ENCODE data around the gene HMG20B. TPM values are rescaled to one million over a fixed set of nuclear protein-coding genes. Genes with fewer than 3 reads are reported as not detected.

The HMG20B gene
- total RNA-seq, 1 donor from 2014 or later: 28.7 TPM

- peak overlapping the region in 2 of 3 donors; percentile 24 to 52 for H3K4me3 ChIP-seq (ENCODE audit: low read length in 3 of 3)
- no peaks in the 10 kb centered on the region for H3K36me3 ChIP-seq (ENCODE audit: control insufficient read depth in 3 of 3, insufficient read depth in 3 of 3, low read length in 3 of 3)
- H3K27ac ChIP-seq (ENCODE audit: low read depth, low read length): no peak overlapping the region
- H3K27me3 ChIP-seq (ENCODE audit: control insufficient read depth in 3 of 3, insufficient read depth in 3 of 3, low read length in 3 of 3): peaks cover 20 to 38% (median 36%) of the 10 kb centered on the region in 3 donors
- peaks cover 10 to 44% (median 36%) of the 10 kb centered on the region in 3 donors for H3K4me1 ChIP-seq (ENCODE audit: control insufficient read depth in 3 of 3, insufficient read depth in 3 of 3, low read length in 3 of 3)
- H3K9me3 ChIP-seq (ENCODE audit: control insufficient read depth in 3 of 3, low read length in 3 of 3): no peaks in the 10 kb centered on the region
- H3K9ac ChIP-seq (ENCODE audit: low read depth in 1 of 3, low read length in 3 of 3): peak overlapping the region in 1 of 3 donors; percentile 33
Observed at GRCh38 chr19:3605361-3605760, 32.6 kb downstream of the HMG20B start.

GRCh38 chr19:3605770-3606169 lies 33.0 kb downstream of the HMG20B start:
- Histone ChIP-seq H3K27me3 (ENCODE audit: control insufficient read depth in 3 of 3, insufficient read depth in 3 of 3, low read length in 3 of 3) (peaks cover 20 to 38% (median 36%) of the 10 kb centered on the region in 3 donors), H3K36me3 (ENCODE audit: control insufficient read depth in 3 of 3, insufficient read depth in 3 of 3, low read length in 3 of 3) (peaks cover 0 to 2% (median 1%) of the 10 kb centered on the region in 3 donors), H3K4me1 (ENCODE audit: control insufficient read depth in 3 of 3, insufficient read depth in 3 of 3, low read length in 3 of 3) (peaks cover 10 to 44% (median 37%) of the 10 kb centered on the region in 3 donors), H3K9me3 (ENCODE audit: control insufficient read depth in 3 of 3, low read length in 3 of 3) (no peaks in the 10 kb centered on the region), H3K27ac (ENCODE audit: low read depth, low read length) (no peak overlapping the region), H3K9ac (ENCODE audit: low read depth in 1 of 3, low read length in 3 of 3) (peak overlapping the region in 1 of 3 donors; percentile 54), H3K4me3 (ENCODE audit: low read length in 3 of 3) (peak overlapping the region in 2 of 3 donors; percentile 46 to 47)

- peak overlapping the region in 2 of 3 donors; percentile 23 to 54 for H3K9ac ChIP-seq (ENCODE audit: low read depth in 1 of 3, low read length in 3 of 3)
- peaks cover 4 to 6% (median 4%) of the 10 kb centered on the region in 3 donors for H3K36me3 ChIP-seq (ENCODE audit: control insufficient read depth in 3 of 3, insufficient read depth in 3 of 3, low read length in 3 of 3)
- no peak overlapping the region for H3K27ac ChIP-seq (ENCODE audit: low read depth, low read length)
- peaks cover 20 to 38% (median 36%) of the 10 kb centered on the region in 3 donors for H3K27me3 ChIP-seq (ENCODE audit: control insufficient read depth in 3 of 3, insufficient read depth in 3 of 3, low read length in 3 of 3)
- peak overlapping the region in 2 of 3 donors; percentile 46 to 47 for H3K4me3 ChIP-seq (ENCODE audit: low read length in 3 of 3)
- no peaks in the 10 kb centered on the region for H3K9me3 ChIP-seq (ENCODE audit: control insufficient read depth in 3 of 3, low read length in 3 of 3)
- peaks cover 10 to 44% (median 37%) of the 10 kb centered on the region in 3 donors for H3K4me1 ChIP-seq (ENCODE audit: control insufficient read depth in 3 of 3, insufficient read depth in 3 of 3, low read length in 3 of 3)
Observed at GRCh38 chr19:3606174-3606689, 33.5 kb downstream of the HMG20B start.

GRCh38 chr19:3606690-3607289 lies 34.0 kb downstream of the HMG20B start, which contains the start of gene TBXA2R:
Gene TBXA2R (minus strand): TSS chr19:3606875. CDS start chr19:3600634, 6,241 bp downstream.
- Histone ChIP-seq H3K27ac (ENCODE audit: low read depth, low read length) (peak within 1 kb of the TSS; percentile 75), H3K27me3 (ENCODE audit: control insufficient read depth in 3 of 3, insufficient read depth in 3 of 3, low read length in 3 of 3) (peaks cover 20 to 38% (median 36%) of the 10 kb centered on the region in 3 donors), H3K9me3 (ENCODE audit: control insufficient read depth in 3 of 3, low read length in 3 of 3) (no peaks in the 10 kb centered on the region), H3K4me1 (ENCODE audit: control insufficient read depth in 3 of 3, insufficient read depth in 3 of 3, low read length in 3 of 3) (peaks cover 10 to 44% (median 37%) of the 10 kb centered on the region in 3 donors), H3K36me3 (ENCODE audit: control insufficient read depth in 3 of 3, insufficient read depth in 3 of 3, low read length in 3 of 3) (peaks cover 7 to 11% (median 10%) of the 10 kb centered on the region in 3 donors), H3K9ac (ENCODE audit: low read depth in 1 of 3, low read length in 3 of 3) (peak within 1 kb of the TSS in 2 of 3 donors; percentile 32 to 70), H3K4me3 (ENCODE audit: low read length in 3 of 3) (peak within 1 kb of the TSS; percentile 46 to 61 (median 51))

GRCh38 chr19:3607303-3608078 lies 34.7 kb downstream of the HMG20B start:
- Histone ChIP-seq H3K9ac (ENCODE audit: low read depth in 1 of 3, low read length in 3 of 3) (peak overlapping the region in 1 of 3 donors; percentile 70), H3K4me1 (ENCODE audit: control insufficient read depth in 3 of 3, insufficient read depth in 3 of 3, low read length in 3 of 3) (peaks cover 10 to 44% (median 37%) of the 10 kb centered on the region in 3 donors)

GRCh38 chr19:3608079-3608641 lies 35.4 kb downstream of the HMG20B start:
- peaks cover 10 to 41% (median 34%) of the 10 kb centered on the region in 3 donors for H3K4me1 ChIP-seq (ENCODE audit: control insufficient read depth in 3 of 3, insufficient read depth in 3 of 3, low read length in 3 of 3)
- H3K9me3 ChIP-seq (ENCODE audit: control insufficient read depth in 3 of 3, low read length in 3 of 3): no peaks in the 10 kb centered on the region
- H3K9ac ChIP-seq (ENCODE audit: low read depth in 1 of 3, low read length in 3 of 3): peak overlapping the region in 1 of 3 donors; percentile 45
- peak overlapping the region; percentile 75 for H3K27ac ChIP-seq (ENCODE audit: low read depth, low read length)
- H3K4me3 ChIP-seq (ENCODE audit: low read length in 3 of 3): peak overlapping the region in 1 of 3 donors; percentile 61
- H3K27me3 ChIP-seq (ENCODE audit: control insufficient read depth in 3 of 3, insufficient read depth in 3 of 3, low read length in 3 of 3): peaks cover 20 to 32% (median 28%) of the 10 kb centered on the region in 3 donors
- H3K36me3 ChIP-seq (ENCODE audit: control insufficient read depth in 3 of 3, insufficient read depth in 3 of 3, low read length in 3 of 3): peaks cover 15 to 20% (median 16%) of the 10 kb centered on the region in 3 donors

More at GRCh38 chr19:3607303-3608078, 34.7 kb downstream of the HMG20B start:
- H3K27me3 ChIP-seq (ENCODE audit: control insufficient read depth in 3 of 3, insufficient read depth in 3 of 3, low read length in 3 of 3): peaks cover 20 to 35% (median 31%) of the 10 kb centered on the region in 3 donors
- no peaks in the 10 kb centered on the region for H3K9me3 ChIP-seq (ENCODE audit: control insufficient read depth in 3 of 3, low read length in 3 of 3)
- peak overlapping the region; percentile 75 for H3K27ac ChIP-seq (ENCODE audit: low read depth, low read length)
- peak overlapping the region; percentile 46 to 61 (median 51) for H3K4me3 ChIP-seq (ENCODE audit: low read length in 3 of 3)
- peaks cover 13 to 16% (median 15%) of the 10 kb centered on the region in 3 donors for H3K36me3 ChIP-seq (ENCODE audit: control insufficient read depth in 3 of 3, insufficient read depth in 3 of 3, low read length in 3 of 3)

- Histone ChIP-seq H3K4me3 (ENCODE audit: low read length in 3 of 3) (no peak overlapping the region), H3K36me3 (ENCODE audit: control insufficient read depth in 3 of 3, insufficient read depth in 3 of 3, low read length in 3 of 3) (peaks cover 16 to 22% (median 20%) of the 10 kb centered on the region in 3 donors), H3K9ac (ENCODE audit: low read depth in 1 of 3, low read length in 3 of 3) (no peak overlapping the region), H3K27ac (ENCODE audit: low read depth, low read length) (peak overlapping the region; percentile 25), H3K4me1 (ENCODE audit: control insufficient read depth in 3 of 3, insufficient read depth in 3 of 3, low read length in 3 of 3) (peaks cover 10 to 35% (median 31%) of the 10 kb centered on the region in 3 donors), H3K9me3 (ENCODE audit: control insufficient read depth in 3 of 3, low read length in 3 of 3) (no peaks in the 10 kb centered on the region), H3K27me3 (ENCODE audit: control insufficient read depth in 3 of 3, insufficient read depth in 3 of 3, low read length in 3 of 3) (peaks cover 20 to 28% (median 26%) of the 10 kb centered on the region in 3 donors)
Observed at GRCh38 chr19:3608750-3609322, 36.1 kb downstream of the HMG20B start.

GRCh38 chr19:3609779-3610719 lies 37.3 kb downstream of the HMG20B start:
- H3K27me3 ChIP-seq (ENCODE audit: control insufficient read depth in 3 of 3, insufficient read depth in 3 of 3, low read length in 3 of 3): peaks cover 14 to 23% (median 20%) of the 10 kb centered on the region in 3 donors
- H3K27ac ChIP-seq (ENCODE audit: low read depth, low read length): peak overlapping the region; percentile 25
- no peak overlapping the region for H3K9ac ChIP-seq (ENCODE audit: low read depth in 1 of 3, low read length in 3 of 3)
- H3K9me3 ChIP-seq (ENCODE audit: control insufficient read depth in 3 of 3, low read length in 3 of 3): no peaks in the 10 kb centered on the region
- H3K4me1 ChIP-seq (ENCODE audit: control insufficient read depth in 3 of 3, insufficient read depth in 3 of 3, low read length in 3 of 3): peaks cover 10 to 34% (median 26%) of the 10 kb centered on the region in 3 donors
- H3K4me3 ChIP-seq (ENCODE audit: low read length in 3 of 3): no peak overlapping the region
- peaks cover 18 to 26% (median 20%) of the 10 kb centered on the region in 3 donors for H3K36me3 ChIP-seq (ENCODE audit: control insufficient read depth in 3 of 3, insufficient read depth in 3 of 3, low read length in 3 of 3)

Measured in skeletal muscle tissue (tissue), 4 donors.